Right lobe of liver (tissue), 6 donors: Measurements from ENCODE around the gene TTC28. TPM values are rescaled to one million over a fixed set of nuclear protein-coding genes. Genes with fewer than 3 reads are reported as not detected.

Source experiments
- ATAC-seq, 4 donors: fragments of 200-7000 bp; cut with Tn5 transposase; one replicate each; pipeline ENCODE4 v1.9.1; 2020; ENCODE audit warnings: mild to moderate bottlenecking in 4 of 4, moderate library complexity in 4 of 4
- DNase-seq, 3 donors: peaks; one replicate each; pipeline ENCODE4 v3.0.0-alpha.2; 2020
- H3K27ac ChIP-seq, 3 donors: fragments of 200-600 bp; one replicate each; pipeline ENCODE4 v1.8.0; 2022
- H3K27me3 ChIP-seq, 2 donors: fragments of 200-600 bp; one replicate each; pipeline ENCODE4 v1.8.0; 2022
- H3K36me3 ChIP-seq, 4 donors: fragments of 200-600 bp; sonication (generic) in 1 of 4; one replicate each; pipeline versions ENCODE4 v1.5.1 to v1.8.0; 2017 to 2022; ENCODE audit warnings: control low read depth in 1 of 4
- H3K4me1 ChIP-seq, 4 donors: fragments of 200-600 bp; sonication (generic) in 1 of 4; one replicate each; pipeline versions ENCODE4 v1.5.1 to v1.8.0; 2017 to 2022; ENCODE audit warnings: control low read depth in 1 of 4
- H3K4me3 ChIP-seq, 3 donors: fragments of 200-600 bp; one replicate each; pipeline ENCODE4 v1.8.0; 2022
- H3K9me3 ChIP-seq, 4 donors: fragments of 200-600 bp; sonication (generic) in 1 of 4; one replicate each; pipeline versions ENCODE4 v1.5.1 to v1.8.0; 2017 to 2022; ENCODE audit warnings: control low read depth in 1 of 4
- POLR2A ChIP-seq: fragments of 450-650 bp; IDR thresholded peaks from one replicate; pipeline ENCODE4 v1.6.1; 2017; ENCODE audit warnings: antibody characterized with exemption, mild to moderate bottlenecking
- WGBS: methylation state at CpG from one replicate; pipeline ENCODE4 v1.1.6; 2018; ENCODE audit warnings: low coverage, low lambda C conversion rate; ENCODE audit not compliant: insufficient coverage; ENCODE audit errors: missing lambda C conversion rate; 5-methylcytosine and 5-hydroxymethylcytosine counted together
- intact Hi-C, 2 donors: fragments of 100-400 bp; cut with DNase I; formaldehyde crosslinking; loops; one replicate each; pipeline versions ENCODE4 v1.11.2 to v1.14.1; 2022
- total RNA-seq, 6 experiments: library from RNA; depleted of rRNA in 2 of 6; stranded (reverse); fragments of >200 nt in 2 of 6; fragmentation: NEBNext Ultra II Directional in 3 of 6; extraction: Animal tissue kit (Norgen Biotek cat#: 25700) in 3 of 6; gene quantifications; one replicate each; pipeline versions ENCODE4 v1.1.0 to v1.2.4, GENCODE V29; 2016 to 2023
- TF ChIP-seq, protein P1 (sequence below), 4 donors: fragments of 200-600 bp in 3 of 4; fragments of 450-650 bp in 1 of 4; IDR thresholded peaks; one replicate each; pipeline versions ENCODE4 v1.5.1 to v1.8.0; 2016 to 2022; ENCODE audit warnings: antibody characterized with exemption in 4 of 4, mild to moderate bottlenecking in 2 of 4
- donor health status: DM: no; HTN: yes; CAD: no.
- donor health status: DM: no; HTN: no; CAD: no.
- donor health status: DM: no; HTN: no; CAD: no.
- donor health status: DM: no; HTN: yes; CAD: no.
- donor health status: DM: no; HTN: yes; CAD: no.

Gene TTC28
- total RNA-seq, 6 experiments from 2014 or later: 9.4 to 38.3 (median 15.0) TPM

DNA sequence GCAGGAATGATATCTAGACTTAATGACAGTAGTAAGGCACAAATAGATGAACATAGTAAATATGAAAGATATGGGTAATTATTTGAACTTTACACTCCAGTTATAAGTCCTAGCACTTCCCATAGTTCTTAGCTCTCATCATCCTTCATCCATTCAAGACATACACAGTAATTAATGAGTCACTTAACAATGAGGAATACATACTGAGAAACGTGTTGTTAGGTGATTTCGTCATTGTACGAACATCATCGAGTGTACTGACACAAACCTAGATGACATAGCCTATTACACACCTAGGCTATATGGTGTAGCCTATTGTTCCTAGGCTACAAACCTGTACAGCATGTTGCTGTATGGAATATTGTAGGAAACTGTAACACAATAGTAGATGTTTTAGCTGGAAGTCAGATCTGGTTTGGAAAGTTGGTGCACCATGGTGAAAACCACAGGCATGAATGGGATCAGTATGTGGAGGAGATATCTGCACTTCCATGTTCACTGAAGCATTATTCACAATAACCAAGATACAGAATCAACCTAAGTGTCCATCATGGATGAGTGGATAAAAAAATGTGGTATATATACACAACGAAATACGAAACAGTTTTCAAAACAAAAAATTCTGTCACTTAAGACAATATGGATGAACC lies 530.7 kb downstream of the TTC28 start:
- 88% methylated on average over 6 of the region's 6 CpGs for WGBS
- TF ChIP-seq POLR2A: no peak
- TF ChIP-seq, protein P1, sequence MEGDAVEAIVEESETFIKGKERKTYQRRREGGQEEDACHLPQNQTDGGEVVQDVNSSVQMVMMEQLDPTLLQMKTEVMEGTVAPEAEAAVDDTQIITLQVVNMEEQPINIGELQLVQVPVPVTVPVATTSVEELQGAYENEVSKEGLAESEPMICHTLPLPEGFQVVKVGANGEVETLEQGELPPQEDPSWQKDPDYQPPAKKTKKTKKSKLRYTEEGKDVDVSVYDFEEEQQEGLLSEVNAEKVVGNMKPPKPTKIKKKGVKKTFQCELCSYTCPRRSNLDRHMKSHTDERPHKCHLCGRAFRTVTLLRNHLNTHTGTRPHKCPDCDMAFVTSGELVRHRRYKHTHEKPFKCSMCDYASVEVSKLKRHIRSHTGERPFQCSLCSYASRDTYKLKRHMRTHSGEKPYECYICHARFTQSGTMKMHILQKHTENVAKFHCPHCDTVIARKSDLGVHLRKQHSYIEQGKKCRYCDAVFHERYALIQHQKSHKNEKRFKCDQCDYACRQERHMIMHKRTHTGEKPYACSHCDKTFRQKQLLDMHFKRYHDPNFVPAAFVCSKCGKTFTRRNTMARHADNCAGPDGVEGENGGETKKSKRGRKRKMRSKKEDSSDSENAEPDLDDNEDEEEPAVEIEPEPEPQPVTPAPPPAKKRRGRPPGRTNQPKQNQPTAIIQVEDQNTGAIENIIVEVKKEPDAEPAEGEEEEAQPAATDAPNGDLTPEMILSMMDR (IDR thresholded peaks at IDR 0.05): no peak
- ATAC-seq (no peak), DNase-seq (no peak)
- Histone ChIP-seq H3K4me3 (no peak overlapping the region), H3K9me3 (no peaks in the 10 kb centered on the region), H3K4me1 (no peaks in the 10 kb centered on the region), H3K27ac (no peak overlapping the region), H3K27me3 (no peaks in the 10 kb centered on the region), H3K36me3 (no peaks in the 10 kb centered on the region)
- intact Hi-C loops: no loop called here

GRCh38 chr22:28147401-28147800 lies 532.2 kb downstream of the TTC28 start:
- Histone ChIP-seq H3K27ac (no peak overlapping the region), H3K36me3 (no peaks in the 10 kb centered on the region), H3K27me3 (no peaks in the 10 kb centered on the region), H3K9me3 (no peaks in the 10 kb centered on the region), H3K4me3 (no peak overlapping the region), H3K4me1 (no peaks in the 10 kb centered on the region)
- DNase-seq: no peak
- intact Hi-C loops: no loop called here
- WGBS: 88% methylated on average over 2 of the region's 2 CpGs
- ATAC-seq: no peak
- no peak for TF ChIP-seq POLR2A
- TF ChIP-seq, protein P1 (IDR thresholded peaks at IDR 0.05): no peak

- H3K36me3 ChIP-seq: no peaks in the 10 kb centered on the region
- DNase-seq (no peak), ATAC-seq (no peak)
- TF ChIP-seq POLR2A: no peak
- TF ChIP-seq, protein P1 (IDR thresholded peaks at IDR 0.05): no peak
- H3K9me3 ChIP-seq: no peaks in the 10 kb centered on the region
- no peaks in the 10 kb centered on the region for H3K4me1 ChIP-seq
- intact Hi-C loops: no loop called here
- no peaks in the 10 kb centered on the region for H3K27me3 ChIP-seq
- H3K27ac ChIP-seq: no peak overlapping the region
- WGBS: 89% methylated on average over 5 of the region's 5 CpGs
- no peak overlapping the region for H3K4me3 ChIP-seq
Observed at GRCh38 chr22:28146401-28147314, 533.0 kb downstream of the TTC28 start.

DNA sequence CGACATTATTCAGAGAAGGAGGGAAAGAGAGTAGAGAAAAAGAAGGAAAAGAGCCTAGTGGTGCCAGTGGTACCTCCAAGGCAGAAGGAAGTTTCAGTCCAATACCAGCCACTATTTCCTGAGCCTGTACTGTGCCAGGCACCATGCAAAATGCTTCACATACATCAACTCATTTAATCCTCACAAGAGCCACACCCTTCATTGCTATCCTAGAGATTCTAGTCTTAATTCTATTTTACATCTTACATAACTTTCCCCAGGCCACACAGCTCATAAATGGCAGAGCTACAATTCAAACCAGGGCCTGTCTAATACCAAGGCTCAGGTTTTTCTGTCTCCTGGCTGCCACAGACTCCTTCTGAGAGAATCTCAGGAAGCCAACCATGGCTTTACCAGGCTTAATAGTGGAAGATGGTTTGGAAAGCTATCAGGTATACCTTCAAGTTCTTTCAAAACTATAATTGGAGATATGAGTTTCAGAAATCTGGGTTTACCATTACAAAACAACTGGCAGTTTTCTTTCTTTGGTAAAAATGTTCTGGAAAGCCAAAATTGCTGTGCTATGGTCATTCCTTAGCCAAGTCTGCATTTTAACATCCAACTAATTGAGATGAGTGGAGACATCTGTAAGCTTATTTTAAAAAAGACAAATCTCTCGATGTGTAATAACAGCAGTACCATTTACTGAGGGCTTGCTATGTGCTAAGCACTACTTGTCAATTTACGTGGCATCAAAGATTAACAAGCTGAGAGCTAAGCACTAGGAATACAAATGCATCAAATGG lies 535.5 kb downstream of the TTC28 start:
- Histone ChIP-seq H3K4me3 (no peak overlapping the region), H3K27me3 (no peaks in the 10 kb centered on the region), H3K9me3 (no peaks in the 10 kb centered on the region), H3K4me1 (no peaks in the 10 kb centered on the region), H3K36me3 (no peaks in the 10 kb centered on the region), H3K27ac (no peak overlapping the region)
- no peak for ATAC-seq
- intact Hi-C loops: no loop called here
- DNase-seq: no peak
- WGBS: 92% methylated on average over 3 of the region's 3 CpGs
- no peak for TF ChIP-seq POLR2A
- TF ChIP-seq, protein P1 (IDR thresholded peaks at IDR 0.05): no peak
